ENCODE measurements around the gene CHI3L2. TPM values are rescaled to one million over a fixed set of nuclear protein-coding genes. Genes with fewer than 3 reads are reported as not detected.
A peak's percentile ranks its signal among the peaks of the same experiment; 100 is the strongest.
"Not testable (repeated sequence)": the region's sequence is repeated elsewhere in the genome, so short reads cannot be mapped to it uniquely, and the experiment has no call there.

Gene CHI3L2
- total RNA-seq, 1 donor from 2014 or later, result 0.47 TPM

- no peak for DNase-seq
Measured at GRCh38 chr1:111202366-111202706, 25.2 kb upstream of the CHI3L2 start.

- DNase-seq, result no peak
Measured at GRCh38 chr1:111202707-111203623, 24.5 kb upstream of the CHI3L2 start.

DNA sequence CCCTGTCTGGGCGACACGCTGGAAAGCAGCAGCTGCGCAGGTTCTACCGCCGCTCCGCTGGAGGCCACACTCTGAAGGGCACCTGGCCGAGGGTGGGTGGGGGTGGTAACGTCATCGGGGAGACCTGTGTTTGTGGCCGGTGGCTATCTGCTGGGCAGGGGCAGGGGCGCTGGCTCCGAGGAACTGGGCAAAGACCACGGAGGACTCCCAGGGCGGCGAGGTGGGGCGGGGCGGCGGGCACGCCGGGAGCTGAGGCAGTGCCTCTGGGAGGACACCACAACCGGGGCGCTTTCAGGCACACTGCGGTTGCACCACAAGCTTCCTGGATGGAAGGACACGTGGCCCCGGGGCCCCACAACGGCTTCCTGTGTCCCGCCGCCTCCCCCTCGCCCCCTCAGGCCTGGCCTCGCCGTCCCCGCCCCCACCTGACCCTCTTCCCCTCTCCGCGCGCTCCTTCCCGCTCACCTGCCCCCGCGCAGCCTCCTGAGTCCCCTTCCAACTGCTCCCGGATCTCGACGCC is 23.8 kb upstream of the CHI3L2 start:
- DNase-seq, result no peak

DNA sequence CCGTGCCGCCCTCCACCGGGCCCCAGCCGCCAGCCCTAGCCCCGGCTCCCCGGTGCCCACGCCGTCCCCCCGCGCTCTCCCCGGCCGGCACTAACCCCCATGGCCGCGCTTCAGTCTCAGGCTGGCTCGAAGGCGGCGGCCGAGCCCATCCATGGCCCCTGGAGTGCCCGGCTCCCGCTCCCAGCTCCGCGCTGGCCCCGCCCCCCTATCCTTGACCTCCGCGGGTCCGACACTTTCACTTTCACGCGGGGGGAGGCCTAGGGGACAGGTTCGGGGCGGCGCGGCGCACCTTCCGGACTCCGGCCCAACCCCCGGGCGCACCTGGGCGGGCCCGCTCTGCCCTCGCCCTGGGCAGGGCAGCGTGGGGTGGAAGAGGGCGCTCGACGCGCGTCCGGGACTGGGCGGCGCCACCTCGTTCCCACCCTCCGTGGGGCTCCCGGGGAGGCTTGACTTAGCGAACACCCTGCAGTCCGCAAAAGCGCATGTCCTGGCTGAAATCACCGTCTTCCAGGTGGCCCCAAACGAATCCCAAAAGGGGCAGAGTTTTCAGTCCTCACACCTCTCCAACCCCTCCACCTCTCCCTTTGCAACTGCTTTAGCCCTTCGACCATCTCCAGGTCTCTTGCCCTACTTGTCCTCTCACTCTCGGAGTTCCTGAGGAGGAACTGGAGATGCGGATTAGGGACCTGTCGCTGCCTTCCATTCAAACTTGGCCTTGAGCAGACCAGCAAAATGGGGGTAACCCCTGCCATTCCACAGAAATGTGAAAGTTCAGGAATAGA is 23.1 kb upstream of the CHI3L2 start:
- no peak for DNase-seq

DNA sequence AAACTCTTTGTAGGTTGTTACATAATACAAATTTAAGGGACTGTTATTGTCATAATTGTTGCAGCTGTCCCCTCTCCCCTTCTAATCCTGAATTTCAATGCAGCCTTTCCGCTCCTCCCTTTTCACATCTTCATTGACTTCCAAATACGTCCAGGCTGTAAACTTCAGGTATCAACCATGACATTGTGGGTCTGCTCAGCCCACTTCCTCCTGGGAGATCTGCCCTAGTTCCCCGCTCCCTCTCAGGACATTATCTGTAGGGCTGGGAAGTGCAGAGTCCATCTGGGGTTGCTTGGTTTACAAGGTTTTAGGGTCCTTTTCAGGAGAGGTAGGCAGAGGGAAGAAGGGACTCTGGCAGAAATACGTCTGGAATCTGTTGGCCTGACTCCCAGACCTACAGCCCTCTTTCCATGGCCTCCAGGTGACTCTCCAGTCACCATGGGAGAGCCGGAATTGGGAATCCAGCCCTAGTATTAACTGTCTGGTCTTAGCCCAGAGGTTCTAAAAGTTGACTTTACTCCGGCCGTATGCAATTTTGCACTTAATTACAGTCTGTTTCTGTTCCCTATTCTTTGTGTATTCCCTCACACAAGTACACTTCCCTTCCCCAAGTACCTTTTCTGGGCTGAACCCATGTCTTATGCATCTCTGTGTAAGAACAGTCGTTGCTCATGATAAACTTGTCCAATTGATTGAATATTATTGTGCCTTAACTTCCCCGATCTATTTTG is 22.4 kb upstream of the CHI3L2 start:
- no peak for DNase-seq

- DNase-seq, result no peak
Measured at GRCh38 chr1:111205714-111206050, 21.8 kb upstream of the CHI3L2 start.

DNA sequence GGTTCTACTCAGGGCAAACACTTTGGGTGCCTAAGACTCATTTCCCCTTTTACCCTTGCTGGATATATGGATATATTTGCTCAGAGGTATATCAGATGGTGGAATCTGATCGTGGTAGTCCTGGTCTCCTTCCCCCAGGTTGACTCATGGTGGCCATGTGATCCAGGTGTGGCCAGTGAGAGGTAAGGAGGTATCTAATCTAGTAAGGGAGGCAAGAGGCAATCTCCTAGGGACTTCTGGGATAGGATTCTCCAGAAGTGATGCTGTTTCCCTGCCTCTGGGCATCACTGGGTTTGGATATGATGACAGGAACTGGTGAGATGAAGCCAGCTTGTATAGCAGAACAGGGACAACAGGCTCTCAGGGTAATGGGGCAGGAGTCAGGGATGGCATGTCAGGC is 18.6 kb upstream of the CHI3L2 start:
- DNase-seq, result no peak

- no peak for DNase-seq
Measured at GRCh38 chr1:111209622-111210021, 17.9 kb upstream of the CHI3L2 start.

GRCh38 chr1:111211921-111212320 is 15.6 kb upstream of the CHI3L2 start:
- no peak for DNase-seq

- no peak for DNase-seq
Measured at GRCh38 chr1:111212634-111213335, 14.7 kb upstream of the CHI3L2 start.

DNA sequence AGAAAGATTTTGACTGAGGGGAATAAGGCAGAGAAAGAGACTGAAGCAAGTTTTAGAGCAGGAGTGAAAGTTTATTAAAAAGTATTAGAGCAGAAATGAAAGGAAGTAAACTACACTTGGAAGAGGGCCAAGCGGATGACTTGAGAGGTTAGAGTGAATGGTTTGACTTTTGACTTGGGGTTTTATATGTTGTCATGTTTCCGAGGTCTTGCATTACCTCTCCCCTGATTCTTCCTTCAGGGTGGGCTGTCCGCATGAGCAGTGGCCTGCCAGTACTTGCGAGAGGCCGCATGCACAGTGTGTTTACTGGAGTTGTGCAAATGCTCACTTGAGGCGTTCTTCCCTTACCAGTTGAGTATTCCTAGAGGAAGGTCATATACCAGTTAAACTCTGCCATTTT is 14.1 kb upstream of the CHI3L2 start:
- no peak for DNase-seq

GRCh38 chr1:111214074-111214801 is 13.3 kb upstream of the CHI3L2 start:
- no peak for DNase-seq

DNA sequence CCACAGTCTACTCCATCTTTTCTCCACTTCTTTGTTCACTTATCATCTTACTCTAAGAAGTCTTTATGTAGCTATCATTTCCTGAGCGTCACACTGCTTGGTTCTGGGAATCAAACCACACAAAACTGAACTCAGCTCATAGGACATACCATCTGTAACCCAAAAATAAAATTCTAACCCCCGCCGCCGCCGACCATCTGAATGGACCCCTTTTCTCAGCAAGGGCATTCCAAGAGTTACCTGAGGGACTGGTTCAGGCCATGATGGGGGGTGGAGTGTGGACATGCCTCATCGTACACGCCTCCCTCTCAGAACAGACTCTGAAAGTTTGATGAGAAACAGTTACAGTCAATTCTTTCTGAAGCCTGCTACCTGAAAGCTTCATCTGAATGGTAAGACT is 12.6 kb upstream of the CHI3L2 start:
- no peak for DNase-seq

DNA sequence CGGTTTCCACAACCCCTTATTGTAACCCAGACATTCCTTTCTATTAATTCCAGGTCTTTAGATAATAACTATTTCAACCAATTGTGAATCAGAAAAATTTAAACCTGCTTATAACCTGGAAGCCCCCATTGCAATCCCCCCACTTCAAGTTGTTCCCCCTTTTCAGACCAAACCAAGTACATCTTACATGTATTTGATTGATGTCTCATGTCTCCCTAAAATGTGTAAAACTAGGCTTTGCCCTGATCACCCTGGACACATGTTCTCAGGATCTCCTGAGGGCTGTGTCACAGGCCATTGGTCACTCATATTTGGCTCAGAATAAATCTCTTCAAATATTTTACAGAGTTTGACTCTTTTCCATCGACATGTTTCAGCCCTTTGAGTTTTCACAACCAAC is 12.2 kb upstream of the CHI3L2 start:
- DNase-seq, result not testable (repeated sequence)

DNA sequence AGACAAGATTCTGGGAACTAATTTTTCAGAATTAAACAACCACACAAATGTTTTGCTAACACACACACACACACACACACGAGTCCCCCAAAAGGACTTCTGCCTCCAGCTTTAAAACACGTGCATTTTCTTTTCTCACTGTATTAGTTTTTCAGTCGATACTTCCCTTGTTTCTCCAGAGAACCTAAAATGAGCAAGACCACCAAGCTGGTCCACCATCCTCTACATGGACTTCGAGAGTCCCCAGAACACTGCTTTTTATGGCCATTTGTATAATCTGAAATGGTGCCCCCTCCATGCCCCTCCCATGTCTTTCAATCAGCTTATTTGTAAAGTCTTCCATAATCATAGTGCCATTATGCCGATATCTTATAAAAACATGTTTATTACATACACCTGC is 10.8 kb upstream of the CHI3L2 start:
- no peak for DNase-seq

GRCh38 chr1:111217183-111217910 is 10.2 kb upstream of the CHI3L2 start:
- DNase-seq, result no peak

DNA sequence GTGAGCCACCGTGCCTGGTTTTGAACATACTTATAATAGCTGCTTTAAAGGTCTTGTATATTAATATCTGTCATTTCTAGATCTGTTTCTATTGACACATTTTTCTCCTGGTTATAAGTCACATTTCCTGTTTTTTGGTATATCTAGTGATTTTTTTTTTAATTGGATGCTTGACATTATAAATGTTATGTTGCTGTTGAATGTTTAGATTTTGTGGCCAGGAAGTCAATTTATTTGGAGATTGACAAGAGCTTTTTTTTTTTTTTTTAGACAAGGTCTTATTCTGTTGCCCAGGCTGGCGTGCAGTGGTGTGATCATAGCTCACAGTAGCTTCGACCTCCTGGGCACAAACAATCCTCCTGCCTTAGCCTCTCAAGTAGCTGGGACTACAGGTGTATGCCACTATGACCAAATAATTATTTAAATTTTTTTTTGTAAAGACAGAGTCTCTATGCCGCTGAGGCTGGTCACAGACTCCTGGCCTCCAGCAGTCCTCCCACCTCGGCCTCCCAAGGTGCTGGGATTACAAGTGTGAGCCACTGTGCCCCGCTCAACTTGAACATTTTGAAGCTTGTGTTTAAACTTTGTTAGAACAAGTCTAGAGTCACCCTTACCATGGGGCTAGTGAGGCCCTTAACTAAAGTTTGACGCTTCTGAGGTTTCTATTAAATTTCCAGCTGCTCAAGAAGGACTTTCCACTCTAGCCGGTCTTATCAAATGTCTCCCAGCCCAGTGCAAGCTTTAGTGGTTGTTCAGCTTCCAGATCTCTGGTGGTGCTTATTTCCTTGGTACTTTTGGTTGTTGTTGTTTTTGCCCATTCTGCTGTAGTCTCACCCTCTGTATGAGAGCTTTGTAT is 8.6 kb upstream of the CHI3L2 start:
- DNase-seq, result no peak

DNA sequence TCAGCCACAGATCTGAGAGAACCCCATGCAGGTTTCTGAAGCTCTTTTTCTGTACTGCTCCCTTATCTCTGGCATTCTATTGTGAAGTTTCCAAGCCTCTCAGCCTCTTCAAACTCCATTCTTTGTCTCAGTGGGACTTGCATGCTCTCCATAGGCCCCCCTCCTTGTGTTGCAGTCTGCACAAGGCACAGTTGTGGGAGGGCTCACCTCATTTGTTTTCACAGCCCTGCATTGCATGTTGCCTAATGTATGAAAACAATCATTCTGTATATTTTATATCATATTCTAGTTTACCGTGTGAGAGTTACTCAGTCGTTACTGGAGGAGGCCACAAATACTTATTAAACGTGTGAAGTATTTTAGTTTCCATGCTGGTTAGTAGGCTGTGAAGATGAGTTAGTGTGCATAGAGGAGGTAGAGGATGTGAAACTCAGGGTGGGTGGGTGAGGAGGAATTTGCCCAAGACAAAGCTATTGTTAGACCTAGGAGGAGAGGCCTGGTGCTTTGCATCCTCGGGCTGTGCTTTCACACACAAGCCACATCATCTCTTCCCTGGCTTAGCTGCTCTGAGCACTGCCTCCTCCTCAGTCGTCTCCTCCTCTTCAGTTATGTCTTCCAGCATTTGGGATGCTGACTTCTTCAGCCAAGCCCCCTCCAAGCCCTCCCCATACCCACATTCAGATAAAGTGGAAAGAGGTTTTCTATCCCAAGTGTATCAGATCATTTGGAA is 7.8 kb upstream of the CHI3L2 start:
- DNase-seq, result peak; percentile 5

DNA sequence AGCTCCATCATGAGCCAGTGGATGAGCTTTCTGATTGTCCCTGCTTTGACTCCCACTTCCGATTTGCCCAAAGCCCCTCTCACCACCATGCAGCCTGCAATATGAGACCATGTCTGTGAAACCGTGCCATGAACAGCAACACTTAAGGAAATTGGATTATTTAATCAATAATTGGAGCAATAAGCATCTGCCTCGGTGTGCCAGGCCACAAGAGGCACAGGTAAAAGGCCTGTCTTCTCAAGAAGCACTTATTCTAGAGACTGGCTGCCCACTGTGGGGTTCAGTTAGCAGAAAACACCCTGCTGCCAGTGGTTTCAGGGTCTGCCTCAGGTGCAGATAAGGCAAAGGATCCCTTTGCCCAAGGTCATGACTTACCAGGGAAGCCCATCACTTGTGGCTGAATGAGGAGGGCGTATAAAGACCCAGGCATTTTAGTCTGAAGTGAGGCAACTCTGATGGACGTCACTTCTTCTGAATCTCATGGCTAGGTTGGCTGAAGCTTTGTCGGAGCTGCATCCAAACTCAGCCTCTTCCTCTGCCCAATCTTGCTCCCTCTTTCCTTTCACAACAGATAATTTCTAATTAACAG is 7.1 kb upstream of the CHI3L2 start:
- DNase-seq, result no peak

All from occipital lobe (tissue), 2 donors.